NCI-H2196 (cell line): Measurements from ENCODE around the gene CHST11.
A peak's percentile ranks its signal among the peaks of the same experiment; 100 is the strongest.
"Not testable (repeated sequence)": the region's sequence is repeated elsewhere in the genome, so short reads cannot be mapped to it uniquely, and the experiment has no call there.

Experiments used
- DNase-seq: peaks from one replicate; lab custom pipeline; 2025; ENCODE audit not compliant: unreplicated experiment; lab: John Stamatoyannopoulos, UW

The CHST11 gene

GRCh38 chr12:104600790-104601739 lies 144.3 kb downstream of the CHST11 start:
- no peak for DNase-seq

- no peak for DNase-seq
These were observed 145.7 kb downstream of the CHST11 start for GRCh38 chr12:104602406-104602805.

- DNase-seq = no peak
These were observed 146.1 kb downstream of the CHST11 start for GRCh38 chr12:104602896-104603295.

GRCh38 chr12:104603545-104603973 lies 146.8 kb downstream of the CHST11 start:
- DNase-seq = no peak

- no peak for DNase-seq
These were observed 147.6 kb downstream of the CHST11 start for GRCh38 chr12:104604070-104604994.

GRCh38 chr12:104604995-104605675 lies 148.4 kb downstream of the CHST11 start:
- DNase-seq = no peak

- DNase-seq = no peak
These were observed 148.9 kb downstream of the CHST11 start for GRCh38 chr12:104605685-104606084.

GRCh38 chr12:104608998-104609397 lies 152.2 kb downstream of the CHST11 start:
- peak; percentile 18 for DNase-seq

GRCh38 chr12:104609445-104609844 lies 152.7 kb downstream of the CHST11 start:
- DNase-seq = no peak

- DNase-seq = no peak
These were observed 153.9 kb downstream of the CHST11 start for GRCh38 chr12:104610513-104611235.

GRCh38 chr12:104611671-104612070 lies 154.9 kb downstream of the CHST11 start:
- DNase-seq = no peak

- DNase-seq = not testable (repeated sequence)
These were observed 156.6 kb downstream of the CHST11 start for GRCh38 chr12:104613372-104613771.

- no peak for DNase-seq
These were observed 158.4 kb downstream of the CHST11 start for GRCh38 chr12:104615048-104615561.

GRCh38 chr12:104618691-104619090 lies 161.9 kb downstream of the CHST11 start:
- no peak for DNase-seq

- DNase-seq = no peak
These were observed 162.6 kb downstream of the CHST11 start for GRCh38 chr12:104619305-104619704.

- DNase-seq = no peak
These were observed 164.2 kb downstream of the CHST11 start for GRCh38 chr12:104620837-104621531.

GRCh38 chr12:104622928-104623327 lies 166.2 kb downstream of the CHST11 start:
- no peak for DNase-seq

- DNase-seq = no peak
These were observed 167.1 kb downstream of the CHST11 start for GRCh38 chr12:104623883-104624282.

GRCh38 chr12:104624529-104624928 lies 167.8 kb downstream of the CHST11 start:
- DNase-seq = no peak
